K562 (cell line): Measurements from ENCODE around the gene NSUN3. TPM values are rescaled to one million over a fixed set of nuclear protein-coding genes. Genes with fewer than 3 reads are reported as not detected.

Source experiments
- ATAC-seq: fragments of 200-7000 bp; cut with Tn5 transposase; 3 replicates; pipeline ENCODE4 v1.9.1; 2020; ENCODE audit warnings: moderate library complexity
- BruUV-seq: library from RNA; stranded (reverse); fragments of 400-500 nt; replicated peaks from 2 replicates; lab custom pipeline; 2021; lab: Mats Ljungman, UMichigan
- CTCF ChIA-PET: fragments of 300-600 bp; formaldehyde crosslinking; extraction: SDS; loops from one replicate; lab custom pipeline; 2021; ENCODE audit warnings: low intra/inter-chr PET ratio; lab: Yijun Ruan, JAX
- POLR2A ChIA-PET: fragments of 300-600, 350-650 bp; sonication (Branson Sonifier 250); formaldehyde crosslinking; extraction: SDS; loops from one replicate; lab custom pipeline; 2021; ENCODE audit warnings: antibody characterized with exemption, inconsistent platforms; lab: Yijun Ruan, JAX
- DNase-seq, 4 experiments: peaks; one replicate each; pipeline versions ENCODE4 v3.0.0 to v3.0.0-alpha.2; 2011 to 2018; ENCODE audit warnings: low spot score in 3 of 4, mixed read lengths in 3 of 4; ENCODE audit errors: extremely low read depth in 1 of 4
- FAIRE-seq: peaks from 2 replicates; lab custom pipeline; 2011; peaks lifted over from hg19 to GRCh38; lab: Jason Lieb, UNC
- H2AFZ ChIP-seq: 2 replicates; pipeline ENCODE4 v1.6.0; 2011; ENCODE audit warnings: low read depth, low read length, control low read depth, inconsistent platforms
- H3K27ac ChIP-seq: fragments of 200-600 bp; 3 replicates; pipeline ENCODE4 v1.8.0; 2011; ENCODE audit warnings: low read depth, mild to moderate bottlenecking, control low read depth, inconsistent platforms, low read length, moderate library complexity, mixed read lengths; ENCODE audit errors: extremely low read depth
- H3K27me3 ChIP-seq, 2 experiments: fragments of 300-600 bp in 1 of 2; 2 replicates in 1 of 2; 3 replicates in 1 of 2; pipeline versions ENCODE4 v1.6.0 to v1.8.0; 2011; ENCODE audit warnings: inconsistent platforms in 2 of 2, low read length in 2 of 2, mild to moderate bottlenecking in 1 of 2, mixed read lengths in 1 of 2, moderate library complexity in 1 of 2; ENCODE audit not compliant: control insufficient read depth in 2 of 2, insufficient read depth in 2 of 2
- H3K36me3 ChIP-seq: fragments of 300-600 bp; 3 replicates; pipeline ENCODE4 v1.8.0; 2011; ENCODE audit warnings: mild to moderate bottlenecking, low read length, inconsistent platforms; ENCODE audit not compliant: control insufficient read depth, insufficient read depth
- H3K4me1 ChIP-seq, 2 experiments: fragments of 200-600 bp in 1 of 2; replicated peaks in 1 of 2; 2 replicates in 1 of 2; 3 replicates in 1 of 2; pipeline versions ENCODE4 v1.5.1 to v1.8.0; 2011; ENCODE audit warnings: inconsistent platforms in 2 of 2, low read length in 2 of 2, mild to moderate bottlenecking in 1 of 2, mixed read lengths in 1 of 2, moderate library complexity in 1 of 2; ENCODE audit not compliant: control insufficient read depth in 2 of 2, insufficient read depth in 2 of 2
- H3K4me2 ChIP-seq: 2 replicates; pipeline ENCODE4 v1.6.1; 2011; ENCODE audit warnings: low read length, control low read depth, inconsistent platforms, mixed read lengths; ENCODE audit not compliant: insufficient read depth
- H3K4me3 ChIP-seq: fragments of 200-600 bp; sonication (generic), shearing (Covaris generic); 2 replicates; pipeline ENCODE4 v1.5.1; 2016; ENCODE audit warnings: control low read depth, inconsistent platforms
- H3K79me2 ChIP-seq: fragments of 200-600 bp; 3 replicates; pipeline ENCODE4 v1.8.0; 2011; ENCODE audit warnings: low read length, inconsistent platforms; ENCODE audit not compliant: control insufficient read depth, insufficient read depth
- H3K9ac ChIP-seq, 2 experiments: 2 replicates each; pipeline versions ENCODE4 v1.6.0 to v1.6.1; 2011; ENCODE audit warnings: low read depth in 2 of 2, low read length in 2 of 2, control low read depth in 1 of 2, inconsistent platforms in 1 of 2, mild to moderate bottlenecking in 1 of 2, mixed read lengths in 1 of 2; ENCODE audit not compliant: insufficient read depth in 1 of 2
- H3K9me1 ChIP-seq: one replicate; pipeline ENCODE4 v1.6.0; 2011; ENCODE audit warnings: inconsistent platforms, mild to moderate bottlenecking, low read length, moderate library complexity; ENCODE audit not compliant: control insufficient read depth, insufficient read depth
- H3K9me3 ChIP-seq: replicated peaks from 2 replicates; pipeline ENCODE4 v1.5.1; 2011; ENCODE audit warnings: low read depth, low read length, inconsistent platforms; ENCODE audit not compliant: control insufficient read depth, insufficient read depth
- H4K20me1 ChIP-seq: replicated peaks from 2 replicates; pipeline ENCODE4 v1.6.1; 2011; ENCODE audit warnings: low read length, inconsistent platforms, mixed read lengths; ENCODE audit not compliant: control insufficient read depth, insufficient read depth
- ARID1B ChIP-seq: fragments of 450-650 bp; IDR thresholded peaks from 2 replicates; pipeline ENCODE4 v1.6.1; 2016; ENCODE audit warnings: antibody characterized with exemption, mild to moderate bottlenecking, inconsistent platforms
- CSDE1 ChIP-seq, 2 experiments: fragments of 450-650 bp; IDR thresholded peaks; 2 replicates each; pipeline ENCODE4 v1.6.1; 2016; ENCODE audit warnings: mild to moderate bottlenecking in 1 of 2
- FOXP4 ChIP-seq: sonication (generic); formaldehyde crosslinking; IDR thresholded peaks from 2 replicates; pipeline ENCODE4 v1.8.0; 2022; ENCODE audit warnings: mild to moderate bottlenecking, missing genetic modification reagents, borderline replicate concordance
- GATAD2B ChIP-seq: fragments of 450-650 bp; IDR thresholded peaks from 2 replicates; pipeline ENCODE4 v1.6.1; 2017; ENCODE audit warnings: mild to moderate bottlenecking, borderline replicate concordance
- HMGXB4 ChIP-seq: sonication (generic); formaldehyde crosslinking; IDR thresholded peaks from 2 replicates; pipeline ENCODE4 v1.8.1; 2023; ENCODE audit warnings: mild to moderate bottlenecking, missing genetic modification reagents
- KLF6 ChIP-seq: fragments of 250-450 bp; sonication (Bioruptor Pico); IDR thresholded peaks from 2 replicates; pipeline ENCODE4 v1.4.0; 2020; ENCODE audit warnings: mild to moderate bottlenecking, moderate library complexity, borderline replicate concordance
- NBN ChIP-seq: fragments of 450-650 bp; IDR thresholded peaks from 2 replicates; pipeline ENCODE4 v1.6.1; 2016; ENCODE audit warnings: low read depth, mild to moderate bottlenecking
- NR1H2 ChIP-seq: sonication (generic); formaldehyde crosslinking; IDR thresholded peaks from 2 replicates; pipeline ENCODE4 v1.4.0; 2020; ENCODE audit warnings: mild to moderate bottlenecking, missing genetic modification reagents
- RBM22 ChIP-seq: fragments of 200-400 bp; formaldehyde crosslinking; IDR thresholded peaks from 2 replicates; pipeline ENCODE4 v1.6.1; 2018; ENCODE audit warnings: low read length, low read depth; ENCODE audit not compliant: poor library complexity, severe bottlenecking
- RERE ChIP-seq: sonication (generic); formaldehyde crosslinking; IDR thresholded peaks from 2 replicates; pipeline ENCODE4 v1.8.0; 2023; ENCODE audit warnings: missing genetic modification reagents, mild to moderate bottlenecking, borderline replicate concordance
- SAFB2 ChIP-seq: fragments of 200-400 bp; formaldehyde crosslinking; IDR thresholded peaks from 2 replicates; pipeline ENCODE4 v1.6.1; 2018; ENCODE audit warnings: borderline replicate concordance, low read length, low read depth, moderate library complexity; ENCODE audit not compliant: severe bottlenecking
- ZNF212 ChIP-seq: fragments of 450-650 bp; formaldehyde crosslinking; IDR thresholded peaks from 2 replicates; pipeline ENCODE4 v1.4.0; 2020; ENCODE audit warnings: mild to moderate bottlenecking
- ZNF445 ChIP-seq: fragments of 250-450 bp; sonication (Bioruptor Pico); IDR thresholded peaks from 2 replicates; pipeline ENCODE4 v1.4.0; 2020; ENCODE audit warnings: low read depth, mild to moderate bottlenecking, moderate library complexity
- WGBS: fragments of 100-300 bp; shearing (Covaris generic); methylation state at CpG from one replicate; pipeline ENCODE4 v1.1.6; 2016; ENCODE audit warnings: low coverage, mixed read lengths; ENCODE audit not compliant: insufficient coverage; ENCODE audit errors: missing lambda C conversion rate; 5-methylcytosine and 5-hydroxymethylcytosine counted together
- in situ Hi-C: fragments of 300-500 bp; cut with MboI; formaldehyde crosslinking; loops from 4 replicates; pipeline ENCODE4 v1.15.0; 2018; ENCODE audit warnings: inconsistent platforms, mixed read lengths
- intact Hi-C: fragments of 100-400 bp; cut with micrococcal nuclease; formaldehyde crosslinking; loops from 2 replicates; pipeline ENCODE4 v1.14.2; 2022
- polyA plus RNA-seq, 8 experiments: library from polyadenylated mRNA; depleted of rRNA in 4 of 8; stranded (reverse) in 5 of 8; unstranded in 3 of 8; fragments of >200 nt; fragmentation: Nextera tagmentation in 2 of 8; fragmentation: Illumina TruSeq in 1 of 8; extraction: Ambion mirVana in 2 of 8; extraction: Trizol in 1 of 8; gene quantifications; 2 replicates each; pipeline versions ENCODE4 v1.2.1 to v1.2.3, GENCODE V29; 2011 to 2014; ENCODE audit warnings: inconsistent platforms in 1 of 8, missing spikeins in 1 of 8
- total RNA-seq, 7 experiments: library from RNA; depleted of rRNA in 6 of 7; stranded (reverse); fragments of >200 nt in 6 of 7; fragmentation: Illumina TruSeq in 2 of 7; extraction: Trizol in 2 of 7; gene quantifications; 2 replicates each; pipeline versions ENCODE4 v1.2.1 to v1.2.3, GENCODE V29; 2011 to 2021; ENCODE audit warnings: low replicate concordance in 1 of 7

NSUN3 gene
- total and polyA plus RNA-seq, 9 of the 15 experiments (the other 6 are each of a cell fraction or from before 2014, with no cell fraction given): 4.4 to 12.3 (median 7.6) TPM

GRCh38 chr3:94147012-94147411 lies 84.2 kb downstream of the NSUN3 start (continued):
- no peak for TF ChIP-seq RERE (CRISPR knock-in tag)
- no peak for TF ChIP-seq ARID1B

- Histone ChIP-seq H3K9me1 (no peaks in the 10 kb centered on the region), H3K4me3 (no peak overlapping the region), H3K27me3 (no peaks in the 10 kb centered on the region), H3K9me3 (no peaks in the 10 kb centered on the region), H2AFZ (no peak overlapping the region), H3K9ac (no peak overlapping the region), H3K36me3 (no peaks in the 10 kb centered on the region), H3K4me1 (no peaks in the 10 kb centered on the region), H3K27ac (no peak overlapping the region), H3K79me2 (no peaks in the 10 kb centered on the region), H3K4me2 (no peak overlapping the region), H4K20me1 (no peaks in the 10 kb centered on the region)
- DNase-seq: no peak
- ChIA-PET CTCF (no interaction called here), POLR2A (no interaction called here)
- 0% methylated on average over 2 of the region's 2 CpGs for WGBS
- FAIRE-seq: no peak
- no peak for ATAC-seq
- intact Hi-C loops (no loop called here), in situ Hi-C loops (no loop called here)
- BruUV-seq: no TSS peak
- TF ChIP-seq NBN: no peak
- TF ChIP-seq HMGXB4: no peak
- no peak for TF ChIP-seq RBM22
- no peak for TF ChIP-seq KLF6
- TF ChIP-seq SAFB2: no peak
- TF ChIP-seq ZNF445 (CRISPR knock-in tag): no peak
- TF ChIP-seq ZNF212 (CRISPR knock-in tag): no peak
- no peak for TF ChIP-seq GATAD2B
- no peak for TF ChIP-seq NR1H2
- no peak for TF ChIP-seq CSDE1 (IDR thresholded peaks at IDR 0.05)
- no peak for TF ChIP-seq FOXP4 (CRISPR knock-in tag)
Observed at GRCh38 chr3:94150113-94150512, 87.3 kb downstream of the NSUN3 start.
